Right lobe of liver (tissue), 4 donors: Measurements from ENCODE around the gene GRIN3A.

Experiments used
- POLR2A ChIP-seq: fragments of 450-650 bp; IDR thresholded peaks from one replicate; pipeline ENCODE4 v1.6.1; 2017; ENCODE audit warnings: antibody characterized with exemption, mild to moderate bottlenecking
- TF ChIP-seq, protein P1 (sequence below), 4 donors: fragments of 200-600 bp in 3 of 4; fragments of 450-650 bp in 1 of 4; IDR thresholded peaks; one replicate each; pipeline versions ENCODE4 v1.5.1 to v1.8.0; 2016 to 2022; ENCODE audit warnings: antibody characterized with exemption in 4 of 4, mild to moderate bottlenecking in 2 of 4
- donor health status: DM: no; HTN: no; CAD: no.
- donor health status: DM: no; HTN: no; CAD: no.
- donor health status: DM: no; HTN: yes; CAD: no.

DNA sequence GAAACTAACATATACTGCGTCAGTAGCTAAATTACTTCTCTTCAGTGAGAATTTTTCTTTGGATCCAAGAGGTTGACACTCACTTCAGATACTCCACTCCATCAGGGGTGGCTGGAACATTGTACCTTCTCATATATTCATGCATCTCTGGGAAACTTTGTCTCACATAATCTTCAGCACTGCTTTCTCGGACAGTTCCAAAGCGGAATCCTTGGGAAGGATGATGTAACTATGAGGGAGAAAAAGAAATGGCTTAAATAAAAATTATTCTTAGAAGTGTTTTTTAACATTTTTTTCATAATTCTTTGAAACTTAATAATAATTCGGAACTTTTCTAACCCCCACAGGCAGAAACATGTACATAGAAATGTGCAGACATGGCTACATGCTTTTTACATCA lies 110.3 kb downstream of the GRIN3A start:
- TF ChIP-seq POLR2A: no peak
- TF ChIP-seq, protein P1, sequence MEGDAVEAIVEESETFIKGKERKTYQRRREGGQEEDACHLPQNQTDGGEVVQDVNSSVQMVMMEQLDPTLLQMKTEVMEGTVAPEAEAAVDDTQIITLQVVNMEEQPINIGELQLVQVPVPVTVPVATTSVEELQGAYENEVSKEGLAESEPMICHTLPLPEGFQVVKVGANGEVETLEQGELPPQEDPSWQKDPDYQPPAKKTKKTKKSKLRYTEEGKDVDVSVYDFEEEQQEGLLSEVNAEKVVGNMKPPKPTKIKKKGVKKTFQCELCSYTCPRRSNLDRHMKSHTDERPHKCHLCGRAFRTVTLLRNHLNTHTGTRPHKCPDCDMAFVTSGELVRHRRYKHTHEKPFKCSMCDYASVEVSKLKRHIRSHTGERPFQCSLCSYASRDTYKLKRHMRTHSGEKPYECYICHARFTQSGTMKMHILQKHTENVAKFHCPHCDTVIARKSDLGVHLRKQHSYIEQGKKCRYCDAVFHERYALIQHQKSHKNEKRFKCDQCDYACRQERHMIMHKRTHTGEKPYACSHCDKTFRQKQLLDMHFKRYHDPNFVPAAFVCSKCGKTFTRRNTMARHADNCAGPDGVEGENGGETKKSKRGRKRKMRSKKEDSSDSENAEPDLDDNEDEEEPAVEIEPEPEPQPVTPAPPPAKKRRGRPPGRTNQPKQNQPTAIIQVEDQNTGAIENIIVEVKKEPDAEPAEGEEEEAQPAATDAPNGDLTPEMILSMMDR (IDR thresholded peaks at IDR 0.05): no peak
